ENCODE data around the gene EVI5.

Gene EVI5

GRCh38 chr1:92495392-92496063 lies 289.4 kb downstream of the EVI5 start:
- Mint-ChIP-seq H3K27me3 (no peaks in the 10 kb centered on the region), H3K9me3 (peaks cover 5% of the 10 kb centered on the region), H3K36me3 (ENCODE audit: low read depth) (peaks cover 21% of the 10 kb centered on the region), H3K27ac (no peak overlapping the region), H3K4me3 (no peak overlapping the region), H3K4me1 (ENCODE audit: low read depth) (peaks cover 33% of the 10 kb centered on the region)
- no peak for DNase-seq

GRCh38 chr1:92494485-92495141 lies 290.3 kb downstream of the EVI5 start:
- no peaks in the 10 kb centered on the region for H3K27me3 Mint-ChIP-seq
- no peak overlapping the region for H3K4me3 Mint-ChIP-seq
- peaks cover 21% of the 10 kb centered on the region for H3K36me3 Mint-ChIP-seq (ENCODE audit: low read depth)
- peak overlapping the region; percentile 57 for H3K27ac Mint-ChIP-seq
- no peak for DNase-seq
- peaks cover 5% of the 10 kb centered on the region for H3K9me3 Mint-ChIP-seq
- H3K4me1 Mint-ChIP-seq (ENCODE audit: low read depth): peaks cover 33% of the 10 kb centered on the region

GRCh38 chr1:92493139-92493538 lies 291.8 kb downstream of the EVI5 start:
- H3K36me3 Mint-ChIP-seq (ENCODE audit: low read depth): peaks cover 27% of the 10 kb centered on the region
- H3K27me3 Mint-ChIP-seq: no peaks in the 10 kb centered on the region
- no peak overlapping the region for H3K4me3 Mint-ChIP-seq
- peaks cover under 1% of the 10 kb centered on the region for H3K9me3 Mint-ChIP-seq
- DNase-seq: no peak
- H3K4me1 Mint-ChIP-seq (ENCODE audit: low read depth): peaks cover 47% of the 10 kb centered on the region
- peak overlapping the region; percentile 56 for H3K27ac Mint-ChIP-seq

GRCh38 chr1:92488832-92489231 lies 296.1 kb downstream of the EVI5 start:
- H3K36me3 Mint-ChIP-seq (ENCODE audit: low read depth): peaks cover 47% of the 10 kb centered on the region
- H3K27ac Mint-ChIP-seq: peak overlapping the region; percentile 98
- H3K4me1 Mint-ChIP-seq (ENCODE audit: low read depth): peaks cover 38% of the 10 kb centered on the region
- peak overlapping the region; percentile 90 for H3K4me3 Mint-ChIP-seq
- H3K27me3 Mint-ChIP-seq: no peaks in the 10 kb centered on the region
- DNase-seq: no peak
- H3K9me3 Mint-ChIP-seq: no peaks in the 10 kb centered on the region

- Mint-ChIP-seq H3K4me3 (peak overlapping the region; percentile 90), H3K9me3 (no peaks in the 10 kb centered on the region), H3K27me3 (no peaks in the 10 kb centered on the region), H3K4me1 (ENCODE audit: low read depth) (peaks cover 37% of the 10 kb centered on the region), H3K27ac (peak overlapping the region; percentile 98), H3K36me3 (ENCODE audit: low read depth) (peaks cover 48% of the 10 kb centered on the region)
- no peak for DNase-seq
Measured at GRCh38 chr1:92488416-92488815, 296.5 kb downstream of the EVI5 start.

GRCh38 chr1:92487078-92487605 lies 297.8 kb downstream of the EVI5 start:
- peak overlapping the region; percentile 90 for H3K4me3 Mint-ChIP-seq
- H3K36me3 Mint-ChIP-seq (ENCODE audit: low read depth): peaks cover 51% of the 10 kb centered on the region
- no peaks in the 10 kb centered on the region for H3K9me3 Mint-ChIP-seq
- H3K4me1 Mint-ChIP-seq (ENCODE audit: low read depth): peaks cover 39% of the 10 kb centered on the region
- DNase-seq: no peak
- H3K27me3 Mint-ChIP-seq: no peaks in the 10 kb centered on the region
- peak overlapping the region; percentile 98 for H3K27ac Mint-ChIP-seq

GRCh38 chr1:92486251-92487077 lies 298.4 kb downstream of the EVI5 start, which contains the start of gene GFI1:
Gene GFI1, minus strand, starts transcription at chr1:92486925. Its CDS starts 3,438 bp downstream, at chr1:92483487.
- Mint-ChIP-seq H3K27me3 (no peaks in the 10 kb centered on the region), H3K4me1 (ENCODE audit: low read depth) (peaks cover 38% of the 10 kb centered on the region), H3K36me3 (ENCODE audit: low read depth) (peaks cover 55% of the 10 kb centered on the region), H3K27ac (peak within 1 kb of the TSS; percentile 98), H3K4me3 (peak within 1 kb of the TSS; percentile 90), H3K9me3 (no peaks in the 10 kb centered on the region)
- DNase-seq: peak; percentile 86

GRCh38 chr1:92485381-92486250 lies 299.3 kb downstream of the EVI5 start:
- H3K9me3 Mint-ChIP-seq: no peaks in the 10 kb centered on the region
- peak overlapping the region; percentile 90 for H3K4me3 Mint-ChIP-seq
- peak overlapping the region; percentile 98 for H3K27ac Mint-ChIP-seq
- DNase-seq: peak; percentile 92
- peaks cover 62% of the 10 kb centered on the region for H3K36me3 Mint-ChIP-seq (ENCODE audit: low read depth)
- no peaks in the 10 kb centered on the region for H3K27me3 Mint-ChIP-seq
- peaks cover 39% of the 10 kb centered on the region for H3K4me1 Mint-ChIP-seq (ENCODE audit: low read depth)

GRCh38 chr1:92484472-92485380 lies 300.2 kb downstream of the EVI5 start:
- DNase-seq: peak; percentile 84

GRCh38 chr1:92483610-92484471 lies 301.1 kb downstream of the EVI5 start:
- Mint-ChIP-seq H3K27ac (peak overlapping the region; percentile 98), H3K4me3 (peak overlapping the region; percentile 90), H3K27me3 (no peaks in the 10 kb centered on the region), H3K4me1 (ENCODE audit: low read depth) (peaks cover 47% of the 10 kb centered on the region), H3K9me3 (no peaks in the 10 kb centered on the region), H3K36me3 (ENCODE audit: low read depth) (peaks cover 73% of the 10 kb centered on the region)
- peak; percentile 85 for DNase-seq

More at GRCh38 chr1:92484472-92485380, 300.2 kb downstream of the EVI5 start:
- Mint-ChIP-seq H3K36me3 (ENCODE audit: low read depth) (peaks cover 69% of the 10 kb centered on the region), H3K9me3 (no peaks in the 10 kb centered on the region), H3K4me3 (peak overlapping the region; percentile 90), H3K27me3 (no peaks in the 10 kb centered on the region), H3K27ac (peak overlapping the region; percentile 98), H3K4me1 (ENCODE audit: low read depth) (peaks cover 45% of the 10 kb centered on the region)

- Mint-ChIP-seq H3K4me1 (ENCODE audit: low read depth) (peaks cover 47% of the 10 kb centered on the region), H3K4me3 (peak overlapping the region; percentile 90), H3K9me3 (no peaks in the 10 kb centered on the region), H3K27ac (peak overlapping the region; percentile 98), H3K27me3 (no peaks in the 10 kb centered on the region), H3K36me3 (ENCODE audit: low read depth) (peaks cover 76% of the 10 kb centered on the region)
- DNase-seq: peak; percentile 69
Measured at GRCh38 chr1:92482665-92483609, 302.0 kb downstream of the EVI5 start.
